ENCODE measurements around the gene POR.

- TF ChIP-seq EZH2 (IDR thresholded peaks at IDR 0.05; ENCODE audit: borderline replicate concordance, low read depth, low read length, poor library complexity, severe bottlenecking) (no peak), CTCF (conservative IDR thresholded peaks at IDR 0.05; ENCODE audit: low read depth, low read length) (no peak)
Measured at GRCh38 chr7:75986147-75986781, 71.3 kb downstream of the POR start.

Measured in A673 (cell line).